NCI-H524 treated with DMSO at 0.1 percent for 48 hours (cell line): ENCODE results near the gene CADM2.

Experiments
- DNase-seq: peaks from one replicate; lab custom pipeline; 2025; lab: John Stamatoyannopoulos, UW

Gene CADM2

GRCh38 chr3:85189731-85190130 is 230.9 kb downstream of the CADM2 start:
- no peak for DNase-seq

GRCh38 chr3:85193565-85193964 is 234.8 kb downstream of the CADM2 start:
- DNase-seq, result no peak

GRCh38 chr3:85208650-85209049 is 249.9 kb downstream of the CADM2 start:
- DNase-seq, result no peak

- DNase-seq, result no peak
Observed at GRCh38 chr3:85210540-85210939, 251.8 kb downstream of the CADM2 start.

GRCh38 chr3:85228966-85229365 is 270.2 kb downstream of the CADM2 start:
- no peak for DNase-seq

- DNase-seq, result no peak
Observed at GRCh38 chr3:85244091-85244490, 285.3 kb downstream of the CADM2 start.

- no peak for DNase-seq
Observed at GRCh38 chr3:85244519-85244918, 285.7 kb downstream of the CADM2 start.

GRCh38 chr3:85251766-85252165 is 293.0 kb downstream of the CADM2 start:
- DNase-seq, result no peak

GRCh38 chr3:85252686-85253085 is 293.9 kb downstream of the CADM2 start:
- DNase-seq, result no peak

- DNase-seq, result no peak
Observed at GRCh38 chr3:85254738-85255137, 295.9 kb downstream of the CADM2 start.

- no peak for DNase-seq
Observed at GRCh38 chr3:85255949-85256348, 297.2 kb downstream of the CADM2 start.

- DNase-seq, result no peak
Observed at GRCh38 chr3:85258326-85258725, 299.5 kb downstream of the CADM2 start.

GRCh38 chr3:85258819-85259218 is 300.0 kb downstream of the CADM2 start:
- no peak for DNase-seq

GRCh38 chr3:85259748-85260147 is 301.0 kb downstream of the CADM2 start:
- DNase-seq, result no peak

- DNase-seq, result no peak
Observed at GRCh38 chr3:85264381-85264780, 305.6 kb downstream of the CADM2 start.

- no peak for DNase-seq
Observed at GRCh38 chr3:85270488-85270887, 311.7 kb downstream of the CADM2 start.

- no peak for DNase-seq
Observed at GRCh38 chr3:85271911-85272310, 313.1 kb downstream of the CADM2 start.

- DNase-seq, result no peak
Observed at GRCh38 chr3:85288257-85288656, 329.5 kb downstream of the CADM2 start.

- DNase-seq, result no peak
Observed at GRCh38 chr3:85297291-85297690, 338.5 kb downstream of the CADM2 start.

- no peak for DNase-seq
Observed at GRCh38 chr3:85298032-85298431, 339.2 kb downstream of the CADM2 start.

- no peak for DNase-seq
Observed at GRCh38 chr3:85303156-85303555, 344.4 kb downstream of the CADM2 start.

GRCh38 chr3:85304360-85304964 is 345.7 kb downstream of the CADM2 start:
- DNase-seq, result no peak

- no peak for DNase-seq
Observed at GRCh38 chr3:85312331-85312730, 353.5 kb downstream of the CADM2 start.

- DNase-seq, result no peak
Observed at GRCh38 chr3:85313380-85313779, 354.6 kb downstream of the CADM2 start.

- DNase-seq, result no peak
Observed at GRCh38 chr3:85316252-85316651, 357.5 kb downstream of the CADM2 start.
